GM23338 (cell line): ENCODE data around the gene CEACAM21. TPM values are rescaled to one million over a fixed set of nuclear protein-coding genes. Genes with fewer than 3 reads are reported as not detected.

Experiments used
- ATAC-seq: fragments of 200-7000 bp; cut with Tn5 transposase; 3 replicates; pipeline ENCODE4 v1.9.1; 2020
- DNase-seq: peaks from one replicate; pipeline ENCODE4 v3.0.0-alpha.2; 2015; ENCODE audit warnings: low spot score
- H2AFZ ChIP-seq: fragments of 200-600 bp; sonication (generic); 2 replicates; pipeline ENCODE4 v1.8.0; 2016; ENCODE audit warnings: antibody characterized with exemption, mild to moderate bottlenecking, moderate library complexity
- H3F3A ChIP-seq: fragments of 200-600 bp; sonication (generic); replicated peaks from 2 replicates; pipeline ENCODE4 v1.8.0; 2017; ENCODE audit warnings: antibody characterized with exemption, mixed run types, low read depth
- H3K27ac ChIP-seq: fragments of 200-600 bp; sonication (generic); 2 replicates; pipeline ENCODE4 v1.6.1; 2016; ENCODE audit warnings: low read depth
- H3K27me3 ChIP-seq: fragments of 200-600 bp; sonication (generic); 2 replicates; pipeline ENCODE4 v1.8.0; 2016; ENCODE audit warnings: mild to moderate bottlenecking, mixed run types, moderate library complexity; ENCODE audit not compliant: insufficient read depth
- H3K36me3 ChIP-seq: fragments of 200-600 bp; sonication (generic); 2 replicates; pipeline ENCODE4 v1.8.0; 2016; ENCODE audit warnings: mild to moderate bottlenecking; ENCODE audit not compliant: insufficient read depth
- H3K4me1 ChIP-seq: fragments of 200-600 bp; sonication (generic); 2 replicates; pipeline ENCODE4 v1.8.0; 2016; ENCODE audit warnings: mild to moderate bottlenecking, moderate library complexity; ENCODE audit not compliant: insufficient read depth
- H3K4me2 ChIP-seq: fragments of 200-600 bp; sonication (generic); 2 replicates; pipeline ENCODE4 v1.7.1; 2017; ENCODE audit warnings: mixed run types
- H3K4me3 ChIP-seq: fragments of 200-600 bp; sonication (generic); 2 replicates; pipeline ENCODE4 v1.6.1; 2016; ENCODE audit warnings: mixed run types
- H3K79me2 ChIP-seq: fragments of 200-600 bp; sonication (generic); replicated peaks from 2 replicates; pipeline ENCODE4 v1.8.0; 2017; ENCODE audit warnings: mild to moderate bottlenecking; ENCODE audit not compliant: insufficient read depth
- H3K9me2 ChIP-seq: fragments of 200-600 bp; sonication (generic); 2 replicates; pipeline ENCODE4 v1.8.0; 2017; ENCODE audit not compliant: insufficient read depth
- H4K20me1 ChIP-seq: fragments of 200-600 bp; sonication (generic); replicated peaks from 2 replicates; pipeline ENCODE4 v1.8.0; 2017; ENCODE audit warnings: mild to moderate bottlenecking; ENCODE audit not compliant: insufficient read depth
- H3K27ac Mint-ChIP-seq: 2 replicates; pipeline ENCODE4 v1.8.0; 2020; ENCODE audit warnings: inconsistent platforms, mild to moderate bottlenecking, moderate library complexity, mixed read lengths
- H3K27me3 Mint-ChIP-seq: 3 replicates; pipeline ENCODE4 v1.8.0; 2022; ENCODE audit warnings: low read depth, mild to moderate bottlenecking, moderate library complexity, mixed read lengths, inconsistent platforms; ENCODE audit not compliant: insufficient read depth, poor library complexity
- H3K36me3 Mint-ChIP-seq: 3 replicates; pipeline ENCODE4 v1.8.0; 2021; ENCODE audit warnings: low read depth, mild to moderate bottlenecking, inconsistent platforms, moderate library complexity, mixed read lengths
- H3K4me1 Mint-ChIP-seq: 3 replicates; pipeline ENCODE4 v1.8.0; 2020; ENCODE audit warnings: mild to moderate bottlenecking, inconsistent platforms, mixed read lengths
- H3K4me3 Mint-ChIP-seq: 3 replicates; pipeline ENCODE4 v1.8.0; 2021; ENCODE audit warnings: moderate library complexity, mild to moderate bottlenecking, inconsistent platforms, mixed read lengths
- H3K9me3 Mint-ChIP-seq: 3 replicates; pipeline ENCODE4 v1.8.0; 2020; ENCODE audit warnings: moderate library complexity, mild to moderate bottlenecking, inconsistent platforms, mixed read lengths
- CREB1 ChIP-seq: fragments of 250-450 bp; sonication (Bioruptor Pico); IDR thresholded peaks from 2 replicates; pipeline ENCODE4 v1.5.0; 2020; ENCODE audit warnings: low read depth, mild to moderate bottlenecking, moderate library complexity
- NANOG ChIP-seq: IDR thresholded peaks from 2 replicates; pipeline ENCODE4 v1.6.1; 2016; ENCODE audit warnings: antibody characterized with exemption, borderline replicate concordance
- POLR2AphosphoS5 ChIP-seq: IDR thresholded peaks from 2 replicates; pipeline ENCODE4 v1.6.1; 2016; ENCODE audit warnings: antibody characterized with exemption, low read depth
- STAT1 ChIP-seq: IDR thresholded peaks from one replicate; pipeline ENCODE4 v1.6.1; 2016; ENCODE audit warnings: antibody characterized with exemption; ENCODE audit not compliant: unreplicated experiment
- ZNF114 ChIP-seq: fragments of 250-450 bp; sonication (Bioruptor Pico); IDR thresholded peaks from 2 replicates; pipeline ENCODE4 v1.5.0; 2020; ENCODE audit warnings: mild to moderate bottlenecking, moderate library complexity
- ZNF331 ChIP-seq: fragments of 250-450 bp; sonication (Bioruptor Pico); IDR thresholded peaks from 2 replicates; pipeline ENCODE4 v1.5.0; 2020; ENCODE audit warnings: low read depth, mild to moderate bottlenecking, moderate library complexity
- polyA plus RNA-seq: library from polyadenylated mRNA; unstranded; fragments of >200 nt; fragmentation: Nextera tagmentation; extraction: Ambion mirVana; gene quantifications from 2 replicates; pipeline ENCODE4 v1.2.1, GENCODE V29; 2016
- total RNA-seq: library from RNA; depleted of rRNA; stranded (reverse); fragments of >200 nt; shearing (Covaris generic); gene quantifications from 2 replicates; pipeline ENCODE4 v1.2.3, GENCODE V29; 2014
- TF ChIP-seq, protein P1 (sequence below), 2 experiments: fragments of 200-600 bp in 1 of 2; sonication (generic) in 1 of 2; conservative IDR thresholded peaks; 2 replicates each; pipeline versions ENCODE4 v1.5.1 to v1.6.1; 2016 to 2017; ENCODE audit warnings: antibody characterized with exemption in 2 of 2, low read depth in 2 of 2, mild to moderate bottlenecking in 2 of 2, moderate library complexity in 1 of 2
- TF ChIP-seq, protein P2 (sequence below): IDR thresholded peaks from one replicate; pipeline ENCODE4 v1.6.1; 2018; ENCODE audit warnings: antibody characterized with exemption; ENCODE audit not compliant: unreplicated experiment

Gene CEACAM21
- total and polyA plus RNA-seq, 2 experiments from 2014 or later: not detected

DNA sequence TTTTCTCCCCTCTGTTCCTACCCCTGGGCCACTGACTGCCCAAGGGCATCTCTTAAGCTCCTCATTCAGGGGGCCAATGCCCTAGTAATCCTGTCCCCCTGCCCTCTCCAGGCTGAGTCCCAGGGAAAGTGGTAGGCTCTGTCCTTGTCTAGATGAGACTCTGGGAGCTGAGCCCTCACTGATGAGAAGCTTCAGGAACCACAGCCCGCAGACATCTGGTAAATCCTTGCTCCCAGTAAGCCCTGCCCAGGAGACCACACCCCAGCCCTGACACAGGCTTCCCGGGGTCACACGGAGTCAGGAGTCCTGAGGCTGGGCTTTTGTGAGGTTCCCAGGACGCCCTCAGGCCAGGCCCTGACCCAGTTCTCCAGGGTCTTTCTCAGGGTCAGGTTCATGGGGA, 49.0 kb downstream of the CEACAM21 start:
- Mint-ChIP-seq H3K27me3 (peaks cover 20% of the 10 kb centered on the region), H3K4me3 (no peak overlapping the region), H3K36me3 (no peaks in the 10 kb centered on the region), H3K27ac (no peak overlapping the region), H3K9me3 (0 out of 3 replicates have a peak, but pooled peaks cover 2% of the 10 kb centered on the region), H3K4me1 (no peaks in the 10 kb centered on the region)
- Histone ChIP-seq H2AFZ (no peak overlapping the region), H3K36me3 (no peaks in the 10 kb centered on the region), H3K4me2 (no peak overlapping the region), H3K4me3 (no peak overlapping the region), H4K20me1 (no peaks in the 10 kb centered on the region), H3K4me1 (no peaks in the 10 kb centered on the region), H3K27ac (no peak overlapping the region), H3K27me3 (no peaks in the 10 kb centered on the region), H3K79me2 (no peaks in the 10 kb centered on the region), H3K9me2 (no peaks in the 10 kb centered on the region), H3F3A (no peaks in the 10 kb centered on the region)
- DNase-seq (no peak), ATAC-seq (0 out of 3 replicates have a peak, but pooled peaks have one; percentile 33)
- TF ChIP-seq POLR2AphosphoS5 (no peak), STAT1 (no peak), CREB1 (CRISPR knock-in tag) (no peak), NANOG (no peak)

DNA sequence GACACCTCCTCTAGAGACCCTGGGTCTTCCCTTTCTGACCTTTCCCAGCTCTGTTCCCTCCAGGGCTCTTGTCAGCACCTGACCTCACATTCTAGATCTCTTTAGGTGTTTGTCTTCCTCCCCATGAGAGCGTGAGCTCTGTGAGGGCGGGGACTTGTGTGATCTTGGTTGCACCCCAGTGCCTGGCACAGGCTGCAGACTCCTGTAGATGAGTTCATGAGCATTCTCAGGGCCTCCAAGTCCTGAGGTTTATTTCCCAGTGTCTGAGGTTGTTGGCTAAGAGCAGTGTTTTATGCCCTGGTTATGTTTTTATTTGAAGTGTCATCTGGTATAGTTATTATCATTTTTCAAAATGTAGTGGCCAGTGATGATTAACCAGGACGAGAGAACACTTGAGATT, 50.3 kb downstream of the CEACAM21 start:
- H4K20me1 ChIP-seq: no peaks in the 10 kb centered on the region
- H3K4me2 ChIP-seq: no peak overlapping the region
- H3K27ac Mint-ChIP-seq: no peak overlapping the region
- DNase-seq (no peak), ATAC-seq (no peak)
- H3K36me3 ChIP-seq: no peaks in the 10 kb centered on the region
- no peaks in the 10 kb centered on the region for H3K9me2 ChIP-seq
- H3K79me2 ChIP-seq: no peaks in the 10 kb centered on the region
- H3K4me1 Mint-ChIP-seq: no peaks in the 10 kb centered on the region
- no peaks in the 10 kb centered on the region for H3K36me3 Mint-ChIP-seq
- no peak overlapping the region for H3K4me3 Mint-ChIP-seq
- H2AFZ ChIP-seq: no peak overlapping the region
- peaks cover 12% of the 10 kb centered on the region; the same call in 1 of the 3 replicates for H3K9me3 Mint-ChIP-seq
- no peak overlapping the region for H3K27ac ChIP-seq
- TF ChIP-seq, protein P1, sequence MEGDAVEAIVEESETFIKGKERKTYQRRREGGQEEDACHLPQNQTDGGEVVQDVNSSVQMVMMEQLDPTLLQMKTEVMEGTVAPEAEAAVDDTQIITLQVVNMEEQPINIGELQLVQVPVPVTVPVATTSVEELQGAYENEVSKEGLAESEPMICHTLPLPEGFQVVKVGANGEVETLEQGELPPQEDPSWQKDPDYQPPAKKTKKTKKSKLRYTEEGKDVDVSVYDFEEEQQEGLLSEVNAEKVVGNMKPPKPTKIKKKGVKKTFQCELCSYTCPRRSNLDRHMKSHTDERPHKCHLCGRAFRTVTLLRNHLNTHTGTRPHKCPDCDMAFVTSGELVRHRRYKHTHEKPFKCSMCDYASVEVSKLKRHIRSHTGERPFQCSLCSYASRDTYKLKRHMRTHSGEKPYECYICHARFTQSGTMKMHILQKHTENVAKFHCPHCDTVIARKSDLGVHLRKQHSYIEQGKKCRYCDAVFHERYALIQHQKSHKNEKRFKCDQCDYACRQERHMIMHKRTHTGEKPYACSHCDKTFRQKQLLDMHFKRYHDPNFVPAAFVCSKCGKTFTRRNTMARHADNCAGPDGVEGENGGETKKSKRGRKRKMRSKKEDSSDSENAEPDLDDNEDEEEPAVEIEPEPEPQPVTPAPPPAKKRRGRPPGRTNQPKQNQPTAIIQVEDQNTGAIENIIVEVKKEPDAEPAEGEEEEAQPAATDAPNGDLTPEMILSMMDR (conservative IDR thresholded peaks at IDR 0.05; ENCODE audit: low read depth in 2 of 2): no peak
- TF ChIP-seq ZNF114 (CRISPR knock-in tag): no peak
- no peak for TF ChIP-seq NANOG
- TF ChIP-seq, protein P2, sequence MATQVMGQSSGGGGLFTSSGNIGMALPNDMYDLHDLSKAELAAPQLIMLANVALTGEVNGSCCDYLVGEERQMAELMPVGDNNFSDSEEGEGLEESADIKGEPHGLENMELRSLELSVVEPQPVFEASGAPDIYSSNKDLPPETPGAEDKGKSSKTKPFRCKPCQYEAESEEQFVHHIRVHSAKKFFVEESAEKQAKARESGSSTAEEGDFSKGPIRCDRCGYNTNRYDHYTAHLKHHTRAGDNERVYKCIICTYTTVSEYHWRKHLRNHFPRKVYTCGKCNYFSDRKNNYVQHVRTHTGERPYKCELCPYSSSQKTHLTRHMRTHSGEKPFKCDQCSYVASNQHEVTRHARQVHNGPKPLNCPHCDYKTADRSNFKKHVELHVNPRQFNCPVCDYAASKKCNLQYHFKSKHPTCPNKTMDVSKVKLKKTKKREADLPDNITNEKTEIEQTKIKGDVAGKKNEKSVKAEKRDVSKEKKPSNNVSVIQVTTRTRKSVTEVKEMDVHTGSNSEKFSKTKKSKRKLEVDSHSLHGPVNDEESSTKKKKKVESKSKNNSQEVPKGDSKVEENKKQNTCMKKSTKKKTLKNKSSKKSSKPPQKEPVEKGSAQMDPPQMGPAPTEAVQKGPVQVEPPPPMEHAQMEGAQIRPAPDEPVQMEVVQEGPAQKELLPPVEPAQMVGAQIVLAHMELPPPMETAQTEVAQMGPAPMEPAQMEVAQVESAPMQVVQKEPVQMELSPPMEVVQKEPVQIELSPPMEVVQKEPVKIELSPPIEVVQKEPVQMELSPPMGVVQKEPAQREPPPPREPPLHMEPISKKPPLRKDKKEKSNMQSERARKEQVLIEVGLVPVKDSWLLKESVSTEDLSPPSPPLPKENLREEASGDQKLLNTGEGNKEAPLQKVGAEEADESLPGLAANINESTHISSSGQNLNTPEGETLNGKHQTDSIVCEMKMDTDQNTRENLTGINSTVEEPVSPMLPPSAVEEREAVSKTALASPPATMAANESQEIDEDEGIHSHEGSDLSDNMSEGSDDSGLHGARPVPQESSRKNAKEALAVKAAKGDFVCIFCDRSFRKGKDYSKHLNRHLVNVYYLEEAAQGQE: no peak
- TF ChIP-seq POLR2AphosphoS5: no peak
- TF ChIP-seq STAT1: no peak
- no peak for TF ChIP-seq ZNF331 (CRISPR knock-in tag)
- peaks cover 18% of the 10 kb centered on the region for H3K27me3 Mint-ChIP-seq
- H3F3A ChIP-seq: no peaks in the 10 kb centered on the region
- no peak overlapping the region for H3K4me3 ChIP-seq
- H3K27me3 ChIP-seq: no peaks in the 10 kb centered on the region
- no peaks in the 10 kb centered on the region for H3K4me1 ChIP-seq
